CD4-positive, alpha-beta T cell treated with Interleukin-4 for 1 hour (primary cell): ENCODE data around the gene ACP7.
A peak's percentile ranks its signal among the peaks of the same experiment; 100 is the strongest.
"Not testable (repeated sequence)": the region's sequence is repeated elsewhere in the genome, so short reads cannot be mapped to it uniquely, and the experiment has no call there.

Source experiments
- DNase-seq, 2 donors: peaks; one replicate each; pipeline ENCODE4 v3.0.0-alpha.2; 2020 to 2022

The ACP7 gene

GRCh38 chr19:39078436-39079200, 5.5 kb upstream of the ACP7 start:
- no peak for DNase-seq

- DNase-seq = no peak
Measured at GRCh38 chr19:39080431-39080830, 3.7 kb upstream of the ACP7 start.

GRCh38 chr19:39082167-39082566, 2.0 kb upstream of the ACP7 start:
- DNase-seq = no peak

DNA sequence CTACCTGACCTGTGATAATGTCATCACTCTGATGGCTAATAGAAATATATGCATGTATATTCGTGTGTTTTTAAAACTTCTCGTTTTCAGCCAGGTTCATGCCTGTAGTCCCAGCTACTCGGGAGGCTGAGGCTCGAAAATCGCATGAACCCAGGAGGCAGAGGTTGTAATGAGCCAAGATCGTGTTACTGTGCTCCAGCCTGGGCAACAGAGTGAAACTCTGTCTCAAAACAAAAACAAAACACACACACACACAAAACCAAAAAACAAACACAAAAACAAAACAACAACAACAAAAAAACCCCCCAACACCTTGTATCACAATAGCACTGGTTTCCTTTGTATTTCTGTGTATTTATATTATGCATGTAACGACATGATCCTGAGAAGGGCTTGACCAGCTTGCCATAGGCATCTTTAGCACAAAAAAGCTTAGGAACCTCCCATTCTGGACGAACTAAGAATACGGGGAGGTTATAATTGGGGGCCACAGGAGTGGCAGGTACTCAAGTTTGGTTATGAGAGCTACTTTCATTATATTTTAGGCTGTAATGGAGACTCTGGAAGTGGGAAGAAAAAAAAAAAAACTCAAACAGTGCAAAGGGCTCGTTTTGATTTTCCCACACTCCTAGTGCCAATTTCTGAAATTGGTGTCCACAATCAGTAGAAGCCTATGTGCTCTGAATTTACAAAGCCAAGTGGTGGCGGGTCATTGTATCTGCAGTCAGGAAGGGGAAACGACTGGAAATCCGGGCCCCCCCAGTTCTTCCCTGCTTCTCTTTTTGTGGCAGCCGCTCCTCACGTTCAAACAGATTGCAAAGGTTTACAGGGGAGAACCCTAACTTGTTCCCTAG, 1.2 kb upstream of the ACP7 start:
- no peak for DNase-seq

- peak in 1 of 2 donors; percentile 14 for DNase-seq
Measured at GRCh38 chr19:39083599-39083982, 577 bp upstream of the ACP7 start.

DNA sequence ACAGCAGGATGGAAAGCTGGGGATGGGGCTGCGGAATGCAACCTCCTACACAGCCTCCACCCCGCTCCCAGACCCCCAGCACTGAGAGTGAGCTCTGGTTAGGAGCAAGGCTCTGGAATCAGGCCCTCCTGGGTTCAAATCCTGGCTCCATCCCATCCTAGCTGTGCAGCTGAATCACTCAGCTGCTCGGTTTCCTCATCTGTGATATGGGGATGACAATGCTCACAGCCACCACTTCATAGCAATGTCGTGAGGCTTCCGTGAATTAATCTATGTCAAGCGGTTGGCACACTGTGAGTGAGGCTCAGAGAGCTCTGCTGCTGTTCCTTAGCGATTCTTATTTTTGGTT, 538 bp downstream of the ACP7 start:
- no peak for DNase-seq

GRCh38 chr19:39085392-39085791, 1.2 kb downstream of the ACP7 start:
- DNase-seq = no peak

- DNase-seq = no peak
Measured at GRCh38 chr19:39086386-39086785, 2.2 kb downstream of the ACP7 start.

DNA sequence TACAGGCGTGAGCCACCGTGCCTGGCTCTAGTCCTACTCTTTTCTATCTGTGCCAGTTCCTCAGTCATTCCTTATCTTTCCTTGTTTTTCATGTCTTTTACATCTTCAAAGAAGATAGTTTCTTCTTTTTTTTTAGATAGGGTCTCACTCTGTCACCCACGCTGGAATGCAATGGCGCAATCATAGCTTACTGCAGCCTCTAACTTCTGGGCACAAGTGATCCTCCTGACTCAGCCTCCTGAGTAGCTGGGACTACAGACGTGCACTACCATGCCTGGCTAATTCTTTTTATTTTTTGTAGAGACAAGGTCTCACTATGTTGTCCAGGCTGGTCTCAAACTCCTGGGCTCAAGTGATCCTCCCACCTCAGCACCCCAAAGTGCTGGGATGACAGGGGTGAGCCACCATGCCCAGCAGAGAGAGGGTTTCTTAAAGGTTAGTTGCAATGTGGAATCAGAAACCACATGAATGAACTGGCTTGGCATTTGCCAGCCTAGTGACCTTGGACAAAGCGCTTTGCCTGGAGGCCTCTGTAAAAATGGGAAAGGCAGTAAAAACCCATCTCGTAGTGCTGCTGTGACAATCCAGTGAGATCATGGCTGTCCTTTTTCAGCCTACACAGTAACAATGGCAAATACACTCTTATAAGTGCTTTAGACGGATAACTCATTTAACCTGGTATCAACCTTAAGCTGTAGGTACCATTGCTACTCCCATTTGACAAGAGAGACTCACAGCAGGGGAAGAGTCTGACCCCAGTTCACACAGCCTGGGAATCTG, 3.9 kb downstream of the ACP7 start:
- no peak for DNase-seq

- not testable (repeated sequence) for DNase-seq
Measured at GRCh38 chr19:39090016-39090415, 5.8 kb downstream of the ACP7 start.

GRCh38 chr19:39090881-39091280, 6.7 kb downstream of the ACP7 start:
- DNase-seq = no peak

DNA sequence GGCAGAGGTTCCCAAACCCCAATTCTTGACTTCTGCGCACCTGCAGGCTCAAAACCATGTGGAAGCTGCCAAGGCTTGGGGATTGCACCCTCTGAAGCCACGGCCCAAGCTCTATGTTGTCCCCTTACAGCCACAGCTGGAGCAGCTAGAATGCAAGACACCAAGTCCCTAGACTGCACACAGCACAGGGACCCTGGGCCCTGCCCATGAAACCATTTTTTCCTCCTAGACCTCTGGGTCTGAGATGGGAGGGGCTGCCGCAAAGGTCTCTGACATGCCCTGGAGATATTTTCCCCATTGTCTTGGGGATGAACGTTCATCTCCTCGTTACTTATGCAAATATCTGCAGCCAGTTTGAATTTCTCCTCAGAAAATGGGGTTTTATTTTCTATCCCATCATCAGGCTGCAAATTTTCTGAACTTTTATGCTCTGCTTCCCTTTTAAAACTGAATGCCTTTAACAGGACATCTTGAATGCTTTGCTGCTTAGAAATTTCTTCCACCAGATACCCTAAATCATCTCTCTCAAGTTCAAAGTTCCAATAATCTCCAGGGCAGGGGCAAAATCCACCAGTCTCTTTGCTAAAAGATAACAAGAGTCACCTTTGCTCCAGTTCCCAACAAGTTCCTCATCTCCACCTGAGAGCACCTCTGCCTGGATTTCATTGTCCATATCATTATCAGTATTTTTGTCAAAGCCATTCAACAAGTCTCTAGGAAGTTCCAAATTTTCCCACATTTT, 11.8 kb downstream of the ACP7 start:
- not testable (repeated sequence) for DNase-seq

DNA sequence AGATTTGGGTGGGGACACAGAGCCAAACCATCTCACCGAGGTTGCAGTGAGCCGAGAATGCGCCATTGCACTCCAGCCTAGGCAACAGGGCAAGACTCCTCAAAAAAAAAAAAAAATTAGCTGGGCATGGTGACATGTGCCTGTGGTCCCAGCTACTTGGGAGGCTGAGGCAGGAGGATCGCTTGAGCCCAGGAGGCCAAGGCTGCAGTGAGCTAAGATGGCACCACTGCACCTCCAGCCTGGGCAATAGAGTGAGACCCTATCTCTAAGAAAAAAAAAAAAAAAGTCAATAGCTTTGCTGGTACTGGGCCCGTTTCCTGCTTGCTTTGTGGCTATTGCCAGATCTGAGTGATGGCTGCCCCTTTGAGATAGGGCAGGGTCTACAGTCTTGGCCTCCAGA, 13.1 kb downstream of the ACP7 start:
- no peak for DNase-seq

- DNase-seq = no peak
Measured at GRCh38 chr19:39097721-39098120, 13.6 kb downstream of the ACP7 start.

DNA sequence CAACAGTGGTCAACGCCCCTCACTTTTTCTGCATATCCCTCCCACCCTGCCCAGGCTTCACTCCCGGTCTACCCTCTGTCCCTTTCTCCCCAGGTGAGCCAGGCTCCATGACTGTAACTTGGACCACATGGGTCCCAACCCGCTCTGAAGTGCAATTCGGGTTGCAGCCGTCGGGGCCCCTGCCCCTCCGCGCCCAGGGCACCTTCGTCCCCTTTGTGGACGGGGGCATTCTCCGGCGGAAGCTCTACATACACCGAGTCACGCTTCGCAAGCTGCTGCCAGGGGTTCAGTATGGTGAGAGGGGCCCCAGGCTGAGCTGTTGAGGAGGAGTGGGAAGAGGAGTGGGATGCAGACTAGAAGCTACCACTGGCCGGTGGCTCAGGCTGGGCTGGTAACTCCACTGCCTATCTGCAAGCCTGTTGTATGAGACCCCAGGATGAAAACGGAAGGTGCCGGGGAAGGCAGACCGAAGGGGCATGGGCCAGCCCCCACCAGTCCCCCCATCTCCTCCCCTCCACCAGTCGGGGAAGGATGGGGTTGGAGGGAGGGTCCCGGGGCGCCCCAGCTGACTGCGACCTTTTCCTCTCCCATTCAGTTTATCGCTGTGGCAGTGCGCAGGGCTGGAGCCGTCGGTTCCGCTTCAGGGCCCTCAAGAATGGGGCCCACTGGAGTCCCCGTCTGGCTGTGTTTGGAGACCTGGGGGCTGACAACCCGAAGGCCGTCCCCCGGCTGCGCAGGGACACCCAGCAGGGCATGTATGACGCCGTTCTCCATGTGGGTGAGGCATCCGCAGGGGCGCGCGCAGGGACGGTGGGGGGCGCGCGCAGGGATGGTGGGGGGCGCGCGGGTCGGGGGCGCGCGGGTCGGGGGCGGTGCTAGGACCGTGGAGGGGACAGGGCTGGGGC, 14.4 kb downstream of the ACP7 start:
- no peak for DNase-seq

- DNase-seq = no peak
Measured at GRCh38 chr19:39099341-39099740, 15.2 kb downstream of the ACP7 start.

DNA sequence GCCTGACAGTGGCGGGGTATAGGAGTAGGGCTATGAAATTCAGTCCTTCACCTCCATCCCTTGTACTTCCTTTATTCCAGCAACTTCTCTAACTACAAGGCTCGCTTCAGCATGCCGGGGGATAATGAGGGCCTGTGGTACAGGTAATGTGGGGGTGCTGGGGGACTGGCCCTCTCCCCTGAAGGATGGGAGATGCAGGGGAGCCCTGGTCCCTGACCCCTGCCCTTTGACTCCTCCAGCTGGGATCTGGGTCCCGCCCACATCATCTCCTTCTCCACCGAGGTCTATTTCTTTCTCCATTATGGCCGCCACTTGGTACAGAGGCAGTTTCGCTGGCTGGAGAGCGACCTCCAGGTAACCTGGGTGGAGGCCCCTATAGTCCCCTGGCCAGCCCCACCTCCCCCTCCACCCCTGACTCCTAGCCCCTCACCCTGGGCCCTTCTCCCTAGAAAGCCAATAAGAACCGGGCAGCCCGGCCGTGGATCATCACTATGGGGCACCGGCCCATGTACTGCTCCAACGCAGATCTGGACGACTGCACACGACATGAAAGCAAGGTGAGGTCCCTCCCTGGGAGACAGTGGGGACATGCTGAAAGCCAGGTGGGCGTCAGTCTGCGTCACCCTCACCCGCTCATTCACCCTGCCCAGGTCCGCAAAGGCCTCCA, 16.5 kb downstream of the ACP7 start:
- no peak for DNase-seq

- no peak for DNase-seq
Measured at GRCh38 chr19:39103151-39103550, 19.0 kb downstream of the ACP7 start.

DNA sequence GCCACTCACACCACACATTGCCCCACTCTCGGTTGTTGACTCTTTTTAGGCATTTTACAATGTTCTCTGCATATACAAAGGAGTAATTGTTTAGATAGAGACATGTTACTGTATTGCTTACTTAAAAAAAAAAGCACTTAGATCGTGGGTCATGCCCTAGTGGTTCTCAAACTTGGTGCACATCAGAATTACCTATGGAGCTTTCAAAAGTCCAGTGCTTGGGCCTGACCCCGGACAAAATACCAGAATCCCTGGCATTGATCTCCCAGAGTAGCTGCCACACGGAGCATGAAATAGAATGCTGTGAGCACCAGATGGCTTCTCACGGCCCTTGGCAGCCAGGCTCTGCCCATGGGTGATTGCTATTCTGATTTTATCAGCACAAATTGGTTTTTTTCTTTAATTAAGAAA, 20.0 kb downstream of the ACP7 start:
- DNase-seq = no peak

- DNase-seq = no peak
Measured at GRCh38 chr19:39106194-39106593, 22.0 kb downstream of the ACP7 start.

DNA sequence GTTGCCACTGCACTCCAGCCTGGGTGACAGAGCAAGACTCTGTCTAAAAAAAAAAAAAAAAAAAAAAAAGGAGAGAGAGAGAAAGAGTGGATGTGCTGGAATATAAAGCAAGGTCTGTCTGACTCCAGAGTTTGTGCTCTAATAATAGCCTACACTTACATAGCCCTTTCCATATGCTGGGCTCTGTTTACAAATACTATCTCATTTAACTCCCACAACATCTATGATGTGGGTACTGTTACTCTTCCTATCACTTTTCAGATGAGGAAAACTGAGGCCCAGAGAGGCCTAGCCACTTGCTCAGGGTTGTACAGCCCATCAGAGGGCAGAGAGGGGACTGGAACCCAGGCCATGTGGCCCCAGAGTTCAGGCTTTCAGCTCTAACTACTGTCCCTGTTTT, 25.5 kb downstream of the ACP7 start:
- DNase-seq = no peak
